Measurements from ENCODE around the gene NQO1.
A peak's percentile ranks its signal among the peaks of the same experiment; 100 is the strongest.

Gene NQO1

DNA sequence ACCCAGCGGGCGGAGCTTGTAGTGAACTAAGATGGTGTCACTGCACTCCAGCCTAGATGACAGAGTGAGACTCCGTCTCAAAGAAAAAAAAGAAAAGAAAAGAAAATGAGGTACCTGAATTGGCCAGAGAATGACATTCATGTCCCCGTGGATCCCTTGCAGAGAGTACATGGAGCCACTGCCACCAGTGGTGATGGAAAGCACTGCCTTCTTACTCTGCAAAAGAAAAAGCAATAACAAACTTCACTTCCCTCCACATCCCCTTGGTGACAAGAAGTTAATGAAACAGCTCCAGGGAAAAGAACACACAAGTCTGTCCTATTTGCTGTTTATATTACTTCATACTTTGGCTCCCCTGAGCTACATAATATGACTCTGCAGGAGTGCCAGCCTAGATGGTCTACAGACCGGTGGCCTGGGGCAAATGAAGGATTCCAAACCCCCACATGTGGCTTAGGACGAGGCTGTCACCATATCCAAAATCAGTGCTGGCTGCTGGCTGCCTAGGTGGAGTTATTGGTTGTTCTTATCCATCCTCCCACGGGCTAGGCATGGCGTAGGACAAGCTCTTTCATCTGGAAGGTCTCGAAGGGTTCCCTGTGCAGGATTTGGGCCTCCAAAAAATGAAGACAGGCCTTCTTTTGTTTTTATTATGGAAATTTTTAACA, 13.3 kb downstream of the NQO1 start:
- no peak overlapping the region for H4K8ac ChIP-seq (ENCODE audit: low read depth, low read length)
- H3K14ac ChIP-seq (ENCODE audit: low read length): no peak overlapping the region
- H3K4me1 ChIP-seq (ENCODE audit: control insufficient read depth in 1 of 2, insufficient read depth in 2 of 2, low read length in 2 of 2): no peaks in the 10 kb centered on the region
- H2BK120ac ChIP-seq (ENCODE audit: insufficient read depth, low read length, poor library complexity): no peak overlapping the region
- H4K91ac ChIP-seq (ENCODE audit: low read depth, low read length): no peak overlapping the region
- no peaks in the 10 kb centered on the region for H3K79me2 ChIP-seq (ENCODE audit: control insufficient read depth, insufficient read depth, low read length, poor library complexity)
- no peak overlapping the region for H2BK12ac ChIP-seq (ENCODE audit: low read length)
- DNase-seq: no peak
- H3K23ac ChIP-seq (ENCODE audit: low read length): no peak overlapping the region
- H3K4ac ChIP-seq (ENCODE audit: low read depth, low read length): no peak overlapping the region
- no peak overlapping the region for H3K27ac ChIP-seq (ENCODE audit: low read depth, low read length)
- no peaks in the 10 kb centered on the region for H3K79me1 ChIP-seq (ENCODE audit: low read length)
- no peak overlapping the region for H2BK5ac ChIP-seq (ENCODE audit: low read depth, low read length, poor library complexity)
- H4K12ac ChIP-seq (ENCODE audit: low read depth, low read length): no peak overlapping the region
- H3K4me3 ChIP-seq (ENCODE audit: low read depth, low read length): no peak overlapping the region
- H3K18ac ChIP-seq (ENCODE audit: low read length): no peak overlapping the region
- no peak overlapping the region for H3K9ac ChIP-seq (ENCODE audit: low read length)
- H3K4me2 ChIP-seq (ENCODE audit: low read length): no peak overlapping the region
- WGBS (ENCODE audit: extremely low coverage, insufficient coverage, insufficient read length): no CpG with 5 or more reads among the region's 9 CpGs
- peaks cover 39 to 48% of the 10 kb centered on the region in 2 experiments for H3K36me3 ChIP-seq (ENCODE audit: control insufficient read depth in 1 of 2, insufficient read depth in 2 of 2, low read length in 2 of 2)
- no peaks in the 10 kb centered on the region for H3K27me3 ChIP-seq (ENCODE audit: insufficient read depth, low read length)
- H3K9me3 ChIP-seq (ENCODE audit: insufficient read depth, low read depth, low read length): no peaks in the 10 kb centered on the region
- no peak overlapping the region for H2AK5ac ChIP-seq (ENCODE audit: low read length)
- no peak overlapping the region for H2AFZ ChIP-seq (ENCODE audit: insufficient read depth, low read length, poor library complexity)

GRCh38 chr16:69712277-69712676, 14.1 kb downstream of the NQO1 start:
- Histone ChIP-seq H4K8ac (ENCODE audit: low read depth, low read length) (no peak overlapping the region), H2BK120ac (ENCODE audit: insufficient read depth, low read length, poor library complexity) (no peak overlapping the region), H3K9me3 (ENCODE audit: insufficient read depth, low read depth, low read length) (no peaks in the 10 kb centered on the region), H3K4me2 (ENCODE audit: low read length) (no peak overlapping the region), H3K27ac (ENCODE audit: low read depth, low read length) (no peak overlapping the region), H2AK5ac (ENCODE audit: low read length) (no peak overlapping the region), H2BK5ac (ENCODE audit: low read depth, low read length, poor library complexity) (no peak overlapping the region), H3K4me1 (ENCODE audit: control insufficient read depth in 1 of 2, insufficient read depth in 2 of 2, low read length in 2 of 2) (no peaks in the 10 kb centered on the region), H3K14ac (ENCODE audit: low read length) (no peak overlapping the region), H3K79me1 (ENCODE audit: low read length) (no peaks in the 10 kb centered on the region), H3K18ac (ENCODE audit: low read length) (no peak overlapping the region), H3K79me2 (ENCODE audit: control insufficient read depth, insufficient read depth, low read length, poor library complexity) (no peaks in the 10 kb centered on the region), H3K23ac (ENCODE audit: low read length) (no peak overlapping the region), H4K12ac (ENCODE audit: low read depth, low read length) (no peak overlapping the region), H4K91ac (ENCODE audit: low read depth, low read length) (no peak overlapping the region), H3K36me3 (ENCODE audit: control insufficient read depth in 1 of 2, insufficient read depth in 2 of 2, low read length in 2 of 2) (peaks cover 39 to 44% of the 10 kb centered on the region in 2 experiments), H3K4ac (ENCODE audit: low read depth, low read length) (no peak overlapping the region), H2AFZ (ENCODE audit: insufficient read depth, low read length, poor library complexity) (no peak overlapping the region), H3K27me3 (ENCODE audit: insufficient read depth, low read length) (no peaks in the 10 kb centered on the region), H3K4me3 (ENCODE audit: low read depth, low read length) (no peak overlapping the region), H3K9ac (ENCODE audit: low read length) (no peak overlapping the region), H2BK12ac (ENCODE audit: low read length) (no peak overlapping the region)
- no CpG with 5 or more reads among the region's 4 CpGs for WGBS (ENCODE audit: extremely low coverage, insufficient coverage, insufficient read length)
- DNase-seq: no peak

- Histone ChIP-seq H2BK120ac (ENCODE audit: insufficient read depth, low read length, poor library complexity) (no peak overlapping the region), H3K79me1 (ENCODE audit: low read length) (no peaks in the 10 kb centered on the region), H3K18ac (ENCODE audit: low read length) (no peak overlapping the region), H3K4ac (ENCODE audit: low read depth, low read length) (no peak overlapping the region), H3K14ac (ENCODE audit: low read length) (no peak overlapping the region), H2BK5ac (ENCODE audit: low read depth, low read length, poor library complexity) (no peak overlapping the region), H4K12ac (ENCODE audit: low read depth, low read length) (no peak overlapping the region), H3K27me3 (ENCODE audit: insufficient read depth, low read length) (no peaks in the 10 kb centered on the region), H3K9ac (ENCODE audit: low read length) (no peak overlapping the region), H3K23ac (ENCODE audit: low read length) (no peak overlapping the region), H3K79me2 (ENCODE audit: control insufficient read depth, insufficient read depth, low read length, poor library complexity) (no peaks in the 10 kb centered on the region), H3K4me2 (ENCODE audit: low read length) (no peak overlapping the region), H3K4me1 (ENCODE audit: control insufficient read depth in 1 of 2, insufficient read depth in 2 of 2, low read length in 2 of 2) (no peaks in the 10 kb centered on the region), H3K27ac (ENCODE audit: low read depth, low read length) (no peak overlapping the region), H4K91ac (ENCODE audit: low read depth, low read length) (no peak overlapping the region), H2AK5ac (ENCODE audit: low read length) (no peak overlapping the region), H4K8ac (ENCODE audit: low read depth, low read length) (no peak overlapping the region), H3K4me3 (ENCODE audit: low read depth, low read length) (no peak overlapping the region), H3K9me3 (ENCODE audit: insufficient read depth, low read depth, low read length) (no peaks in the 10 kb centered on the region), H2AFZ (ENCODE audit: insufficient read depth, low read length, poor library complexity) (no peak overlapping the region), H2BK12ac (ENCODE audit: low read length) (no peak overlapping the region), H3K36me3 (ENCODE audit: control insufficient read depth in 1 of 2, insufficient read depth in 2 of 2, low read length in 2 of 2) (peaks cover 35 to 39% of the 10 kb centered on the region in 2 experiments)
- DNase-seq: no peak
- WGBS (ENCODE audit: extremely low coverage, insufficient coverage, insufficient read length): no CpG with 5 or more reads among the region's 12 CpGs
Observed at GRCh38 chr16:69711115-69711740, 15.1 kb downstream of the NQO1 start.

DNA sequence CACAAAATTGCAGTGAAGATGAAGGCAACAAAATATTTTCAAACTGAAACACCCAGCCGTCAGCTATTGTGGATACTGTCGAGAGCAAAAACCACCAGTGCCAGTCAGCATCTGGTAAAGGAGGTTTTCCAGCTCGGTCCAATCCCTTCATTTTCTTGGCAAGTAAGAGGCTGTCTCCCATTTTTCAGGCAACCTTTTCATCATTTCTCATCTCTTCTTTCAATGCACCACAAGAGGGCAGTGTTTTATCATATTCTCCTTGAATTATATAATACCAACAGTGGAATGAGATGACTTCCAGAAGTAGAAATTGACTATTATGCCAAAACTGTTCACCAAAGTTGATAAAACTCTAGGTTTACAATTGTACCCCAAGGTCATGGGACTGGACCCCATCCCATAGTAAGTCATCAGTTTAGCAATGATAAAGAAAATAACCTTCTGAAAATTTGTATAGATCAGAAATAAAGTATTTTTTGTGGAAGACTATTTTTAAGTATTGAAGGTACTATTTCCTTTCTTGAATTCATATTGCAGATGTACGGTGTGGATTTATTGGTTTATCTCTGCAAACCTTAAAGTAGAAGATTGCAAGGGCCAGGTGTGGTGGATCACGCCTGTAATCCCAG, 16.8 kb downstream of the NQO1 start:
- Histone ChIP-seq H3K36me3 (ENCODE audit: control insufficient read depth in 1 of 2, insufficient read depth in 2 of 2, low read length in 2 of 2) (peaks cover 25 to 27% of the 10 kb centered on the region in 2 experiments), H3K9ac (ENCODE audit: low read length) (no peak overlapping the region), H3K4me2 (ENCODE audit: low read length) (no peak overlapping the region), H3K4me3 (ENCODE audit: low read depth, low read length) (no peak overlapping the region), H3K4ac (ENCODE audit: low read depth, low read length) (no peak overlapping the region), H3K27me3 (ENCODE audit: insufficient read depth, low read length) (no peaks in the 10 kb centered on the region), H2AFZ (ENCODE audit: insufficient read depth, low read length, poor library complexity) (no peak overlapping the region), H3K79me1 (ENCODE audit: low read length) (no peaks in the 10 kb centered on the region), H3K79me2 (ENCODE audit: control insufficient read depth, insufficient read depth, low read length, poor library complexity) (no peaks in the 10 kb centered on the region), H3K27ac (ENCODE audit: low read depth, low read length) (no peak overlapping the region), H3K14ac (ENCODE audit: low read length) (no peak overlapping the region), H3K4me1 (ENCODE audit: control insufficient read depth in 1 of 2, insufficient read depth in 2 of 2, low read length in 2 of 2) (peaks cover 0 to 2% of the 10 kb centered on the region in 2 experiments), H2AK5ac (ENCODE audit: low read length) (no peak overlapping the region), H4K8ac (ENCODE audit: low read depth, low read length) (no peak overlapping the region), H2BK120ac (ENCODE audit: insufficient read depth, low read length, poor library complexity) (no peak overlapping the region), H3K23ac (ENCODE audit: low read length) (no peak overlapping the region), H3K18ac (ENCODE audit: low read length) (no peak overlapping the region), H2BK5ac (ENCODE audit: low read depth, low read length, poor library complexity) (no peak overlapping the region), H3K9me3 (ENCODE audit: insufficient read depth, low read depth, low read length) (no peaks in the 10 kb centered on the region), H4K91ac (ENCODE audit: low read depth, low read length) (no peak overlapping the region), H2BK12ac (ENCODE audit: low read length) (no peak overlapping the region), H4K12ac (ENCODE audit: low read depth, low read length) (no peak overlapping the region)
- no CpG with 5 or more reads among the region's 5 CpGs for WGBS (ENCODE audit: extremely low coverage, insufficient coverage, insufficient read length)
- peak in 1 of 2 donors; percentile 84 for DNase-seq

Data from trophoblast cell (in vitro differentiated cells and primary cell).